Left forelimb (tissue), 1 donor: ENCODE results near the gene SCAI.
"Not testable (repeated sequence)": the region's sequence is repeated elsewhere in the genome, so short reads cannot be mapped to it uniquely, and the experiment has no call there.

ENCODE experiments used
- DNase-seq: peaks from one replicate; pipeline ENCODE4 v3.0.0-alpha.2; 2018; ENCODE audit warnings: low spot score

Gene SCAI

GRCh38 chr9:125028041-125028440 lies 115.3 kb downstream of the SCAI start:
- DNase-seq, result no peak

DNA sequence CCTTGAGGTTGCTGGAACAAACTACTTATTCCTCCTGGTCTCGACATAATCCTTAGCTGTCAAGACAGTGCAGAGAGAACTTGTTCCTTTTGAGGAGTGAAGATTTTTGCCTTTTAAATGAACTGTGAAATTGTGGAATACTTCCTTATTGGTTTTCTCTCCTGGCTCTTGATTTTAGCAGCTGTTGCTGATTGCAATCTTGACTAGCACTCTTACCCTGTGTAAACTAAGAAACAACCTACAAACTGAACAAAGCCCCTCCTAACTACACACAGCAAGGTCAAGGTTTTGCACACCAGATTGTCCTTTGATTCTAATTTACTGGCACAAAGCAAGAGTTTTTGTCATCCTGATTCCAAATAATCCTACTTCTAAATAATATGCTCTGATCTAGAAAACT lies 118.4 kb downstream of the SCAI start:
- no peak for DNase-seq

- no peak for DNase-seq
Observed at GRCh38 chr9:125021069-125021468, 122.3 kb downstream of the SCAI start.

DNA sequence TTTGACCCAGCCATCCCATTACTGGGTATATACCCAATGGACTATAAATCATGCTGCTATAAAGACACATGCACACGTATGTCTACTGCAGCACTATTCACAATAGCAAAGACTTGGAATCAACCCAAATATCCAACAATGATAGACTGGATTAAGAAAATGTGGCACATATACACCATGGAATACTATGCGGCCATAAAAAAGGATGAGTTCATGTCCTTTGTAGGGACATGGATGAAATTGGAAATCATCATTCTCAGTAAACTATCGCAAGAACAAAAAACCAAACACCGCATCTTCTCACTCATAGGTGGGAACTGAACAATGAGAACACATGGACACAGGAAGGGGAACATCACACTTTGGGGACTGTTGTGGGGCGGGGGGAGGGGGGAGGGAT lies 127.7 kb downstream of the SCAI start:
- DNase-seq, result not testable (repeated sequence)

DNA sequence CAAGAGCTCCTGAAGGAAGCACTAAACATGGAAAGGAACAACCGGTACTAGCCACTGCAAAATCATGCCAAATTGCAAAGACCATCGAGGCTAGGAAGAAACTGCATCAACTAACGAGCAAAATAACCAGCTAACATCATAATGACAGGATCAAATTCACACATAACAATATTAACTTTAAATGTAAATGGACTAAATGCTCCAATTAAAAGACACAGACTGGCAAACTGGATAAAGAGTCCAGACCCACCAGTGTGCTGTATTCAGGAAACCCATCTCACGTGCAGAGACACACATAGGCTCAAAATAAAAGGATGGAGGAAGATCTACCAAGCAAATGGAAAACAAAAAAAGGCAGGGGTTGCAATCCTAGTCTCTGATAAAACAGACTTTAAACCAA lies 131.3 kb downstream of the SCAI start:
- not testable (repeated sequence) for DNase-seq

GRCh38 chr9:125008599-125008998 lies 134.7 kb downstream of the SCAI start:
- no peak for DNase-seq

GRCh38 chr9:125003332-125003731 lies 140.0 kb downstream of the SCAI start:
- DNase-seq, result no peak

- DNase-seq, result no peak
Observed at GRCh38 chr9:124983698-124984097, 159.6 kb downstream of the SCAI start.

DNA sequence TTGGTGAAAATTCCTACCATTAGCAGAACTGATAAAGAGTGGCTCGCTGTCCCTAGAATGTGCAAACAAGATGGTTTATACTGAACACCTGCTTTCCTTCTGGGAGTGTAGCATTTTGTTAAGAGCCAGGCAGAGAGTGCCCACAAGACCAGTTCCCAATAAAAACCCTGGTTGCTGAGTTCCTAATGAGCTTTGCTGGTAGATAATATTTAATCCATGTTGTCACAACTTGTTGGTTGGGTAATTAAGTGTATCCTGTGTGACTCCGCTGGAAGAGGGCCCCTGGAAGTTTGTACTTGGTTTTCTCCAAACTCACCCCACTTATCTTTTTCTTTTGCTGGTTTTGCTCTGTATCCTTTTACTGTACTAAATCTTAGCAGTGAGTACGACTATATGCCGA lies 162.9 kb downstream of the SCAI start:
- no peak for DNase-seq

DNA sequence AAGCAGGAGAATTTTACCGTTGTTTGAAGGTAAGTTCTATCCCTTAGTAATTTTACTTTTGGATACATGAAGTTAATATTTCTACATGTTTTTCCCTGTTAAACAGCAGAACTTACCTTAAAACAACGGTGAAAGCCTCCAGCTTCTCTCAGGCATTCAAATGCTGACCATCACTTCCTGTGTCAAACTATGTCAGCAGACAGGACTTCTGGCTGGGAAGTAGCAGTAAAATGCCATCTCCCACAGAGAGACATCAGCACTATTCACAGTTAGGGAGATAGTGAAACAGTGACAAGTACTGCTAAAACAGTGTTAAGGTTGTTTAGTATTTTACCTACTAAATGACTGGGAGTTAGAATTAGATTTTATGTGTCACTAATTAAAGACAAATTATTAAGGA lies 168.2 kb downstream of the SCAI start:
- no peak for DNase-seq

- DNase-seq, result no peak
Observed at GRCh38 chr9:124973807-124974206, 169.5 kb downstream of the SCAI start.

GRCh38 chr9:124972241-124972770 lies 171.0 kb downstream of the SCAI start:
- DNase-seq, result no peak

DNA sequence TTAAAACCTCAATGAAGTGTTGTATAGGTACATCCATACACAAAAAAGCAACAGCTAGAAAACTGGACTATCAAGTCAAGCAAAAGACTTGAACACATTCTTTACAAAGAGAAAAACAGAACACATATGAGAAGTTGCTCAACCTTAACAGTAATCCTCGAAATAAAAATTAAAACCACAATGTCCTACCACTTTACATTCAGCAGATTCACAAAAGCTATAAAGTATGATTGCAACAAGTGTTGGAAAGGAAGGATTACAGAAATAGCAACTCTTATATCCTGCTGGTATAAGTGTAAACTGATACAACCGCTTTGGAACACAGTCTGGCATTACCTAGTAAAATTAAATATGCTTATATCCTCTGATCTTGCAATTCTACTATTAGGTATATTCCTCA lies 173.9 kb downstream of the SCAI start:
- no peak for DNase-seq

GRCh38 chr9:124968238-124968637 lies 175.1 kb downstream of the SCAI start:
- no peak for DNase-seq

DNA sequence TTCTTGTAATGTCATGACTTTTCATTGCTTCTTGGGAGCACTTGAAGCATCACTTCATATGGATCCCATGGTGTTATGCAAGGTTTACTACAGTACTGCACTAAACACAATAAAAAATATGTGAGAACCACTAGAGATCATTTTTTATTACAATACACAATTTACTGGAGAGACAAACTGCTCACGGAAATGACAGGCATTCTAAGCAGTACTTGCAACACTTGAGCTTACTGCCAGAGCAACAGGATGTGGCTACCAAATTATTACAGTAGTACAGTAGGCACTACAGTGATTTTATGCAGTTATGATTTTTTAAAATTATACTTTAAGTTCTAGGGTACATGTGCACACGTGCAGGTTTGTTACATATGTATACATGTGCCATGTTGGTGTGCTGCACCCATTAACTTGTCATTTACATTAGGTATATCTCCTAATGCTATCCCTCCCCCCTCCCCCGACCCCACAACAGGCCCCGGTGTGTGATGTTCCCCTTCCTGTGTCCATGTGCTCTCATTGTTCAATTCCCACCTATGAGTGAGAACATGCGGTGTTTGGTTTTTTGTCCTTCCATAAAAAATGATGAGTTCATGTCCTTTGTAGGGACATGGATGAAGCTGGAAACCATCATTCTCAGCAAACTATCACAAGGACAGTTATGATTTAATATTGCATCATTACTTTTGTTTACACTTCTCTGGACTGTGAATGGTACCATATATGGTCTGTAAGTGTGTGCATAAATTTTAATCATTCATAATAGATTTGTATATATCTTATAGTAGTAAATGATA lies 177.4 kb downstream of the SCAI start:
- DNase-seq, result not testable (repeated sequence)

- DNase-seq, result no peak
Observed at GRCh38 chr9:124964604-124965003, 178.7 kb downstream of the SCAI start.

GRCh38 chr9:124964056-124964455 lies 179.3 kb downstream of the SCAI start:
- DNase-seq, result no peak

DNA sequence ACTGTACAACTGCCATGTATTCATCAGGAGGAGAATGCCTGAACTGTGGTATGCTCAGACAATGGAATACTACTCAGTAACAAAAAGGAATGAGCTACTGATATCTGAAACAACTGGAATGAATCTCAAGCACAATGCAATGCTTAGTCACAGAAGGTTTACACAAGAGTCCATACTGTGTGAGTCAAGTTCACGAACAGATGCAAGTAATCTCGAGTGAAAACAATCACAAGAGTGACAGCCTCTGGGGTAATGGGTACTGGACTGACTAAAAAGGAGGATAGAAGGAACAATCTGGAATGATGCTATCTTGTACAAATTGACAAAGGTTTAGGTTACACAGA lies 182.9 kb downstream of the SCAI start:
- DNase-seq, result no peak

DNA sequence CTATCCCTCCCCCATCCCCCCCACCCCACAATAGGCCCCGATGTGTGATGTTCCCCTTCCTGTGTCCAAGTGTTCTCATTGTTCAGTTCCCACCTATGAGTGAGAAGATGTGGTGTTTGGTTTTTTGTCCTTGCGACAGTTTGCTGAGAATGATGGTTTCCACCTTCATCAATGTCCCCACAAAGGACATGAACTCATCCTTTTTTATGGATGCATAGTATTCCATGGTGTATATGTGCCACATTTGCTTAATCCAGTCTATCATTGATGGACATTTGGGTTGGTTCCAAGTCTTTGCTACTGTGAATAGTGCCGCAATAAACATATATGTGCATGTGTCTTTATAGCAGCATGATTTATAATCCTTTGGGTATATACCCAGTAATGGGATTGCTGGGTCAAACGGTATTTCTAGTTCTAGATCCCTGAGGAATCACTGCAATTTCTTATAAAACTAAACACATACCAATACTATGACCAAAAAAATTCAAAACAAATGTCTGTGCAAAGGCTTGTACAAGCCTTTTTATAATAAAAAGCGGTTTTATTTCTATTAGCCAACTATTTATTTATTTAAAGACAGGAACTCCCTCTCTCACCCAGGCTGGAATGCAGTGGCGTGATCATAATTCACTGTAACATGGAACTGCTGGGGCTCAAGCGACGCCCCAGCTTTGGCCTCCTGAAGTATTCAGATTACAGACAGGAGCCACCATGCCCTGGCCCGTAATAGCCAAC lies 183.5 kb downstream of the SCAI start:
- not testable (repeated sequence) for DNase-seq

GRCh38 chr9:124954255-124954654 lies 189.1 kb downstream of the SCAI start:
- no peak for DNase-seq

DNA sequence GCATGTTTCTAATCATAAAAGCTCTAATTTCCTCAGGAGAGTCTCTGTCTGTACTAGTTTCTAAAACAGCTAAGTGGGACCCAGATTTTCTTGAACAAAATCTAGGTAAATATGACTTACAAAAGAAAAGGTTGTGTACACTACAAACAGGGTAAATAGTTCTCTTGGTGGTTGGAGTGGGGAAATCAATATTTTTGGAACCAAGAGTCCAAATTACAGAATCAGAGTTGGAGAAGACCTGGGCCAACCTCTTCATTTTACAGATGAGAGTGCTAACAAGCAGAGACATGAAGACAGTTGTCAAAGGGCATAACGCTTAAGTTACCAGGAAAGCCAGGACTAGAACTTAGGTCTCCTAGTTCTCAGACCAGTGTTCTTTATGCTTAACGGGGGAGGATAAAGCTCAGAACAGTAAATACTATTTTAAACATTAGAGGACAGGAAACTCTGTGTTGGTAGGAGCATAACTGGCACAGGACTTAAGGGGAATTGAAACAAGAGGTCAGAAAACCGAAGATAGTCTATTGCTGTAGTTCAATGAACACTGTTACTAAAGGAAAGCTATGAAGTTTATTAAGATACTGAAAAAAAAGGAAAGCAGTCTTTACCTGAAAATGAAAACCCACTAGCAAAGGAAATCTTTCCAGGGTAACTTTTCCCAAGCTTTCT lies 193.1 kb downstream of the SCAI start:
- DNase-seq, result no peak

GRCh38 chr9:124949387-124949786 lies 193.9 kb downstream of the SCAI start:
- DNase-seq, result no peak
